ENCODE results near the gene WDR87.

Gene WDR87

GRCh38 chr19:37946132-37946531 lies 39.7 kb upstream of the WDR87 start:
- peaks cover 19 to 47% of the 10 kb centered on the region in 2 donors for H3K4me1 ChIP-seq (ENCODE audit: control insufficient read depth in 2 of 2, insufficient read depth in 2 of 2, low read length in 2 of 2)
- no peak overlapping the region for H3K9ac ChIP-seq (ENCODE audit: low read depth in 1 of 2, low read length in 2 of 2)
- no peaks in the 10 kb centered on the region for H3K9me3 ChIP-seq (ENCODE audit: control insufficient read depth in 2 of 2, low read length in 2 of 2)
- H3K36me3 ChIP-seq (ENCODE audit: control insufficient read depth in 2 of 2, insufficient read depth in 2 of 2, low read length in 2 of 2), result peaks cover 0 to 4% of the 10 kb centered on the region in 2 donors
- no peak overlapping the region for H3K4me3 ChIP-seq (ENCODE audit: low read length in 2 of 2)
- H3K27ac ChIP-seq (ENCODE audit: low read depth in 2 of 2, low read length in 2 of 2), result peak overlapping the region in 1 of 2 donors; percentile 30
- H3K27me3 ChIP-seq (ENCODE audit: control insufficient read depth in 2 of 2, insufficient read depth in 2 of 2, low read length in 2 of 2), result no peaks in the 10 kb centered on the region

- peak overlapping the region; percentile 77 to 78 for H3K27ac ChIP-seq (ENCODE audit: low read depth in 2 of 2, low read length in 2 of 2)
- H3K4me3 ChIP-seq (ENCODE audit: low read length in 2 of 2), result no peak overlapping the region
- H3K27me3 ChIP-seq (ENCODE audit: control insufficient read depth in 2 of 2, insufficient read depth in 2 of 2, low read length in 2 of 2), result no peaks in the 10 kb centered on the region
- peak overlapping the region; percentile 5 to 26 for H3K9ac ChIP-seq (ENCODE audit: low read depth in 1 of 2, low read length in 2 of 2)
- H3K9me3 ChIP-seq (ENCODE audit: control insufficient read depth in 2 of 2, low read length in 2 of 2), result no peaks in the 10 kb centered on the region
- peaks cover 0 to 2% of the 10 kb centered on the region in 2 donors for H3K36me3 ChIP-seq (ENCODE audit: control insufficient read depth in 2 of 2, insufficient read depth in 2 of 2, low read length in 2 of 2)
- peaks cover 26 to 62% of the 10 kb centered on the region in 2 donors for H3K4me1 ChIP-seq (ENCODE audit: control insufficient read depth in 2 of 2, insufficient read depth in 2 of 2, low read length in 2 of 2)
Observed at GRCh38 chr19:37943480-37943879, 37.1 kb upstream of the WDR87 start.

GRCh38 chr19:37942516-37942902 lies 36.1 kb upstream of the WDR87 start:
- Histone ChIP-seq H3K27ac (ENCODE audit: low read depth in 2 of 2, low read length in 2 of 2) (peak overlapping the region; percentile 77 to 78), H3K4me1 (ENCODE audit: control insufficient read depth in 2 of 2, insufficient read depth in 2 of 2, low read length in 2 of 2) (peaks cover 29 to 68% of the 10 kb centered on the region in 2 donors), H3K9ac (ENCODE audit: low read depth in 1 of 2, low read length in 2 of 2) (peak overlapping the region in 1 of 2 donors; percentile 34), H3K4me3 (ENCODE audit: low read length in 2 of 2) (peak overlapping the region; percentile 44 to 48), H3K9me3 (ENCODE audit: control insufficient read depth in 2 of 2, low read length in 2 of 2) (no peaks in the 10 kb centered on the region), H3K36me3 (ENCODE audit: control insufficient read depth in 2 of 2, insufficient read depth in 2 of 2, low read length in 2 of 2) (peaks cover 0 to 2% of the 10 kb centered on the region in 2 donors), H3K27me3 (ENCODE audit: control insufficient read depth in 2 of 2, insufficient read depth in 2 of 2, low read length in 2 of 2) (no peaks in the 10 kb centered on the region)

- Histone ChIP-seq H3K4me3 (ENCODE audit: low read length in 2 of 2) (peak overlapping the region; percentile 39 to 44), H3K27ac (ENCODE audit: low read depth in 2 of 2, low read length in 2 of 2) (peak overlapping the region; percentile 77 to 78), H3K9me3 (ENCODE audit: control insufficient read depth in 2 of 2, low read length in 2 of 2) (no peaks in the 10 kb centered on the region), H3K27me3 (ENCODE audit: control insufficient read depth in 2 of 2, insufficient read depth in 2 of 2, low read length in 2 of 2) (no peaks in the 10 kb centered on the region), H3K36me3 (ENCODE audit: control insufficient read depth in 2 of 2, insufficient read depth in 2 of 2, low read length in 2 of 2) (peaks cover 0 to 2% of the 10 kb centered on the region in 2 donors), H3K4me1 (ENCODE audit: control insufficient read depth in 2 of 2, insufficient read depth in 2 of 2, low read length in 2 of 2) (peaks cover 29 to 74% of the 10 kb centered on the region in 2 donors), H3K9ac (ENCODE audit: low read depth in 1 of 2, low read length in 2 of 2) (peak overlapping the region; percentile 6 to 14)
Observed at GRCh38 chr19:37941782-37942515, 35.6 kb upstream of the WDR87 start.

- Histone ChIP-seq H3K4me1 (ENCODE audit: control insufficient read depth in 2 of 2, insufficient read depth in 2 of 2, low read length in 2 of 2) (peaks cover 38 to 83% of the 10 kb centered on the region in 2 donors), H3K4me3 (ENCODE audit: low read length in 2 of 2) (no peak overlapping the region), H3K27ac (ENCODE audit: low read depth in 2 of 2, low read length in 2 of 2) (peak overlapping the region in 1 of 2 donors; percentile 23), H3K9me3 (ENCODE audit: control insufficient read depth in 2 of 2, low read length in 2 of 2) (no peaks in the 10 kb centered on the region), H3K9ac (ENCODE audit: low read depth in 1 of 2, low read length in 2 of 2) (no peak overlapping the region), H3K36me3 (ENCODE audit: control insufficient read depth in 2 of 2, insufficient read depth in 2 of 2, low read length in 2 of 2) (peaks cover 0 to 2% of the 10 kb centered on the region in 2 donors), H3K27me3 (ENCODE audit: control insufficient read depth in 2 of 2, insufficient read depth in 2 of 2, low read length in 2 of 2) (no peaks in the 10 kb centered on the region)
Observed at GRCh38 chr19:37938353-37938752, 32.0 kb upstream of the WDR87 start.

- H3K27ac ChIP-seq (ENCODE audit: low read depth in 2 of 2, low read length in 2 of 2), result peak overlapping the region; percentile 59 to 64
- peak overlapping the region in 1 of 2 donors; percentile 32 for H3K4me3 ChIP-seq (ENCODE audit: low read length in 2 of 2)
Observed at GRCh38 chr19:37936886-37937285, 30.5 kb upstream of the WDR87 start.

GRCh38 chr19:37936166-37936565 lies 29.8 kb upstream of the WDR87 start:
- Histone ChIP-seq H3K27ac (ENCODE audit: low read depth in 2 of 2, low read length in 2 of 2) (peak overlapping the region; percentile 59 to 64), H3K9me3 (ENCODE audit: control insufficient read depth in 2 of 2, low read length in 2 of 2) (no peaks in the 10 kb centered on the region), H3K9ac (ENCODE audit: low read depth in 1 of 2, low read length in 2 of 2) (peak overlapping the region in 1 of 2 donors; percentile 8), H3K27me3 (ENCODE audit: control insufficient read depth in 2 of 2, insufficient read depth in 2 of 2, low read length in 2 of 2) (no peaks in the 10 kb centered on the region), H3K4me1 (ENCODE audit: control insufficient read depth in 2 of 2, insufficient read depth in 2 of 2, low read length in 2 of 2) (peaks cover 42 to 79% of the 10 kb centered on the region in 2 donors), H3K36me3 (ENCODE audit: control insufficient read depth in 2 of 2, insufficient read depth in 2 of 2, low read length in 2 of 2) (no peaks in the 10 kb centered on the region), H3K4me3 (ENCODE audit: low read length in 2 of 2) (peak overlapping the region; percentile 32 to 35)

More at GRCh38 chr19:37936886-37937285, 30.5 kb upstream of the WDR87 start:
- H3K9ac ChIP-seq (ENCODE audit: low read depth in 1 of 2, low read length in 2 of 2), result no peak overlapping the region
- H3K27me3 ChIP-seq (ENCODE audit: control insufficient read depth in 2 of 2, insufficient read depth in 2 of 2, low read length in 2 of 2), result no peaks in the 10 kb centered on the region
- H3K4me1 ChIP-seq (ENCODE audit: control insufficient read depth in 2 of 2, insufficient read depth in 2 of 2, low read length in 2 of 2), result peaks cover 38 to 79% of the 10 kb centered on the region in 2 donors
- no peaks in the 10 kb centered on the region for H3K36me3 ChIP-seq (ENCODE audit: control insufficient read depth in 2 of 2, insufficient read depth in 2 of 2, low read length in 2 of 2)
- H3K9me3 ChIP-seq (ENCODE audit: control insufficient read depth in 2 of 2, low read length in 2 of 2), result no peaks in the 10 kb centered on the region

- Histone ChIP-seq H3K36me3 (ENCODE audit: control insufficient read depth in 2 of 2, insufficient read depth in 2 of 2, low read length in 2 of 2) (no peaks in the 10 kb centered on the region), H3K9me3 (ENCODE audit: control insufficient read depth in 2 of 2, low read length in 2 of 2) (no peaks in the 10 kb centered on the region), H3K9ac (ENCODE audit: low read depth in 1 of 2, low read length in 2 of 2) (peak overlapping the region in 1 of 2 donors; percentile 8), H3K4me1 (ENCODE audit: control insufficient read depth in 2 of 2, insufficient read depth in 2 of 2, low read length in 2 of 2) (peaks cover 39 to 79% of the 10 kb centered on the region in 2 donors), H3K27ac (ENCODE audit: low read depth in 2 of 2, low read length in 2 of 2) (peak overlapping the region; percentile 59 to 64), H3K4me3 (ENCODE audit: low read length in 2 of 2) (peak overlapping the region; percentile 14 to 22), H3K27me3 (ENCODE audit: control insufficient read depth in 2 of 2, insufficient read depth in 2 of 2, low read length in 2 of 2) (no peaks in the 10 kb centered on the region)
Observed at GRCh38 chr19:37935341-37935740, 28.9 kb upstream of the WDR87 start.

GRCh38 chr19:37933937-37934358 lies 27.6 kb upstream of the WDR87 start:
- H3K27ac ChIP-seq (ENCODE audit: low read depth in 2 of 2, low read length in 2 of 2), result peak overlapping the region; percentile 89 to 94
- H3K36me3 ChIP-seq (ENCODE audit: control insufficient read depth in 2 of 2, insufficient read depth in 2 of 2, low read length in 2 of 2), result no peaks in the 10 kb centered on the region
- H3K9ac ChIP-seq (ENCODE audit: low read depth in 1 of 2, low read length in 2 of 2), result peak overlapping the region in 1 of 2 donors; percentile 23
- H3K27me3 ChIP-seq (ENCODE audit: control insufficient read depth in 2 of 2, insufficient read depth in 2 of 2, low read length in 2 of 2), result no peaks in the 10 kb centered on the region
- H3K9me3 ChIP-seq (ENCODE audit: control insufficient read depth in 2 of 2, low read length in 2 of 2), result no peaks in the 10 kb centered on the region
- peaks cover 40 to 74% of the 10 kb centered on the region in 2 donors for H3K4me1 ChIP-seq (ENCODE audit: control insufficient read depth in 2 of 2, insufficient read depth in 2 of 2, low read length in 2 of 2)
- H3K4me3 ChIP-seq (ENCODE audit: low read length in 2 of 2), result peak overlapping the region; percentile 76 to 80

Measured in mucosa of rectum (tissue), 2 donors.